ENCODE results near the gene MGAM2.

DNA sequence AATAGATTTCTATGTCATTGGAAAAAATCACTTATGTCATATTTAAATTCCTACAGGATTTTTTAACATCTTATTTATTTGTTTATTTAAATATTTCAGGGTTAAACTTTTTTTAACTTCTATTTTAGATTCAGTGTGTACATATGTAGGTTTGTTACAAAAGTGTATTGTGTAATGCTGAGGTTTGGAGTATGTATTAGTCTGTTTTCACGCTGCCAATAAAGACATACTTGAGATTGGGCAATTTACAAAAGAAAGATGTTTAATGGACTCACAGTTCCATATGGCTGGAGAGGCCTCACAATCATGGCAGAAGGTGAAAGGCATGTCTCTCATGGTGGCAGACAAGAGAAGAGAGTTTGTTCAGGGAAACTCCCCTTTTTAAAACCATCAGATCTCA lies 65.4 kb downstream of the MGAM2 start:
- TF ChIP-seq, protein P1, sequence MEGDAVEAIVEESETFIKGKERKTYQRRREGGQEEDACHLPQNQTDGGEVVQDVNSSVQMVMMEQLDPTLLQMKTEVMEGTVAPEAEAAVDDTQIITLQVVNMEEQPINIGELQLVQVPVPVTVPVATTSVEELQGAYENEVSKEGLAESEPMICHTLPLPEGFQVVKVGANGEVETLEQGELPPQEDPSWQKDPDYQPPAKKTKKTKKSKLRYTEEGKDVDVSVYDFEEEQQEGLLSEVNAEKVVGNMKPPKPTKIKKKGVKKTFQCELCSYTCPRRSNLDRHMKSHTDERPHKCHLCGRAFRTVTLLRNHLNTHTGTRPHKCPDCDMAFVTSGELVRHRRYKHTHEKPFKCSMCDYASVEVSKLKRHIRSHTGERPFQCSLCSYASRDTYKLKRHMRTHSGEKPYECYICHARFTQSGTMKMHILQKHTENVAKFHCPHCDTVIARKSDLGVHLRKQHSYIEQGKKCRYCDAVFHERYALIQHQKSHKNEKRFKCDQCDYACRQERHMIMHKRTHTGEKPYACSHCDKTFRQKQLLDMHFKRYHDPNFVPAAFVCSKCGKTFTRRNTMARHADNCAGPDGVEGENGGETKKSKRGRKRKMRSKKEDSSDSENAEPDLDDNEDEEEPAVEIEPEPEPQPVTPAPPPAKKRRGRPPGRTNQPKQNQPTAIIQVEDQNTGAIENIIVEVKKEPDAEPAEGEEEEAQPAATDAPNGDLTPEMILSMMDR (conservative IDR thresholded peaks at IDR 0.05 in 1 of 2, IDR thresholded peaks at IDR 0.05 in 1 of 2; ENCODE audit: low read depth in 1 of 2, low read length in 2 of 2), result no peak
- TF ChIP-seq EZH2 (IDR thresholded peaks at IDR 0.05; ENCODE audit: low read length, missing control alignments), result no peak
